Kidney tubule cell (primary cell): ENCODE results near the gene PDE4C.
A peak's percentile ranks its signal among the peaks of the same experiment; 100 is the strongest.

Experiments
- DNase-seq: peaks from one replicate; pipeline ENCODE4 v3.0.0-alpha.2; 2018; ENCODE audit warnings: low spot score

PDE4C gene

GRCh38 chr19:18198374-18198773, 27.9 kb downstream of the PDE4C start:
- DNase-seq: no peak

- DNase-seq: no peak
These were observed 28.3 kb downstream of the PDE4C start for GRCh38 chr19:18197941-18198340.

- no peak for DNase-seq
These were observed 28.9 kb downstream of the PDE4C start for GRCh38 chr19:18197306-18197705.

- DNase-seq: no peak
These were observed 29.8 kb downstream of the PDE4C start for GRCh38 chr19:18196511-18196845.

GRCh38 chr19:18194554-18195238, 31.5 kb downstream of the PDE4C start:
- DNase-seq: no peak

- no peak for DNase-seq
These were observed 32.1 kb downstream of the PDE4C start for GRCh38 chr19:18194181-18194530.

GRCh38 chr19:18193388-18194180, 32.7 kb downstream of the PDE4C start:
- no peak for DNase-seq

GRCh38 chr19:18192673-18193387, 33.4 kb downstream of the PDE4C start, which contains the start of gene MPV17L2:
MPV17L2 (plus strand) TSS chr19:18193218; CDS start chr19:18193282, 64 bp downstream.
- DNase-seq: peak; percentile 100

GRCh38 chr19:18191640-18192062, 34.6 kb downstream of the PDE4C start:
- DNase-seq: no peak

- DNase-seq: no peak
These were observed 36.0 kb downstream of the PDE4C start for GRCh38 chr19:18190278-18190677.

- no peak for DNase-seq
These were observed 40.7 kb downstream of the PDE4C start for GRCh38 chr19:18185538-18185937.

GRCh38 chr19:18183529-18183928, 42.7 kb downstream of the PDE4C start:
- DNase-seq: no peak

- DNase-seq: no peak
These were observed 46.3 kb downstream of the PDE4C start for GRCh38 chr19:18179957-18180356.

GRCh38 chr19:18176367-18177310, 49.6 kb downstream of the PDE4C start:
- DNase-seq: peak; percentile 50

- no peak for DNase-seq
These were observed 51.3 kb downstream of the PDE4C start for GRCh38 chr19:18174983-18175382.
